Loucy (cell line): ENCODE results near the gene RAB4A.

Source experiments
- CTCF ChIP-seq: fragments of 200-600 bp; sonication (generic); conservative IDR thresholded peaks from 2 replicates; pipeline ENCODE4 v1.5.1; 2014; ENCODE audit warnings: mild to moderate bottlenecking, antibody characterized with exemption, low read length
- EZH2phosphoT487 ChIP-seq: fragments of 200-600 bp; IDR thresholded peaks from 2 replicates; pipeline ENCODE4 v1.6.1; 2018; ENCODE audit warnings: antibody characterized with exemption, mild to moderate bottlenecking, moderate library complexity, borderline replicate concordance

DNA sequence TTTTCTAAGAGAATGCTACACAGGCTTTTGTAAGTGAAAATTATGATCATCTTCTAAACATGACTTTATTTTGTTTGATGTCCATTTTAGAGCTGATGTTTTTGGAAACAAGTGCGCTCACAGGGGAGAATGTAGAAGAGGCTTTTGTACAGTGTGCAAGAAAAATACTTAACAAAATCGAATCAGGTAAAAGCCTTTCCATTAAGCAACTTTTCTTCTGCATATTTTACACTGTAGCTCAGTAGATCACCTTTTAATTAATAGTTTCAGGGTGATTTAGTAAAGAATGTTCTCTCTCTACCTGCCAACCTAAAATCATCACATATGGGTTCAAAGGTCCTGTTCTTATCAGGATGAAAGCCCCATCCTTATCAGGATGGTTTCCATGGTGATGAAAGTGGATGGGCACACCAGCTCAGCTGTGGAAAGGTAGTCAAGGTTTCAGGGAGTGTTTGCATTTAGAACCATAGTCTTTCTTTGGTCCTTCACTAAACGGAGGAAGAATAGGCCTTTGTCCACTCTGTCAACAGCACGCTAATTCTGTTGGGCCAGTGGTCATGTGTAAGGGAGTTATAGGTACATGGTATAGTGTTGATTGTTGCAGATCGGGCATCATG is 28.1 kb downstream of the RAB4A start:
- TF ChIP-seq EZH2phosphoT487, result no peak
- no peak for TF ChIP-seq CTCF
